Esophagus squamous epithelium (tissue), 4 donors: ENCODE measurements around the gene ADCY5.

Experiments
- POLR2A ChIP-seq, 4 donors: fragments of 450-650 bp; IDR thresholded peaks; one replicate each; pipeline ENCODE4 v1.6.1; 2017; ENCODE audit warnings: antibody characterized with exemption in 4 of 4, mild to moderate bottlenecking in 4 of 4, moderate library complexity in 3 of 4
- TF ChIP-seq, protein P1 (sequence below), 6 experiments: fragments of 450-650 bp in 4 of 6; fragments of 200-600 bp in 2 of 6; sonication (generic) in 2 of 6; IDR thresholded peaks; one replicate each; pipeline ENCODE4 v1.5.1; 2016 to 2019; ENCODE audit warnings: antibody characterized with exemption in 6 of 6, mild to moderate bottlenecking in 4 of 6, moderate library complexity in 4 of 6

DNA sequence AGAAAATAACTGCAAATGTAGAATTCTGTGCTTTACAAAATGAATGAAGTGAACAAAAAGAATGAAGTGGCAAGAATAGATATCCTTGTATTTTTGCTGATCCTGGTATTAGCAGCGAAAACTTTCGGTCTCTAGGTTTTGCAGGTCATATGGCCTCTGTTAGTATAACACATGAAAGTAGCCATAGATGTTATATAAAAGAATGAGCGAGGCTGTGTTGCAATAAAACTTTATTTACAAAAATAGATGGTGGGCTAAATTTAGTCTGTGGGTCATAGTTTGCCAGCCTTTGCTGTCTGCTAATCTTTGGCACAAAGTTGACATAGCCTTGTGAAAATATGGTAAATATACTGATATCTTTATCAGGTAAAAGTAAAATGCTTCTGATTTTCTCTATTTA lies 212.0 kb downstream of the ADCY5 start:
- TF ChIP-seq, protein P1, sequence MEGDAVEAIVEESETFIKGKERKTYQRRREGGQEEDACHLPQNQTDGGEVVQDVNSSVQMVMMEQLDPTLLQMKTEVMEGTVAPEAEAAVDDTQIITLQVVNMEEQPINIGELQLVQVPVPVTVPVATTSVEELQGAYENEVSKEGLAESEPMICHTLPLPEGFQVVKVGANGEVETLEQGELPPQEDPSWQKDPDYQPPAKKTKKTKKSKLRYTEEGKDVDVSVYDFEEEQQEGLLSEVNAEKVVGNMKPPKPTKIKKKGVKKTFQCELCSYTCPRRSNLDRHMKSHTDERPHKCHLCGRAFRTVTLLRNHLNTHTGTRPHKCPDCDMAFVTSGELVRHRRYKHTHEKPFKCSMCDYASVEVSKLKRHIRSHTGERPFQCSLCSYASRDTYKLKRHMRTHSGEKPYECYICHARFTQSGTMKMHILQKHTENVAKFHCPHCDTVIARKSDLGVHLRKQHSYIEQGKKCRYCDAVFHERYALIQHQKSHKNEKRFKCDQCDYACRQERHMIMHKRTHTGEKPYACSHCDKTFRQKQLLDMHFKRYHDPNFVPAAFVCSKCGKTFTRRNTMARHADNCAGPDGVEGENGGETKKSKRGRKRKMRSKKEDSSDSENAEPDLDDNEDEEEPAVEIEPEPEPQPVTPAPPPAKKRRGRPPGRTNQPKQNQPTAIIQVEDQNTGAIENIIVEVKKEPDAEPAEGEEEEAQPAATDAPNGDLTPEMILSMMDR (IDR thresholded peaks at IDR 0.05), result no peak
- no peak for TF ChIP-seq POLR2A (IDR thresholded peaks at IDR 0.05)
